Thymus (tissue), 11 donors: ENCODE measurements around the gene ZNF646. TPM values are rescaled to one million over a fixed set of nuclear protein-coding genes. Genes with fewer than 3 reads are reported as not detected.
"Not testable (repeated sequence)": the region's sequence is repeated elsewhere in the genome, so short reads cannot be mapped to it uniquely, and the experiment has no call there.

Experiments used
- DNase-seq, 9 donors: peaks; one replicate each; pipeline ENCODE4 v3.0.0-alpha.2; 2013; ENCODE audit warnings: low spot score in 9 of 9, low read depth in 6 of 9, missing footprints in 1 of 9
- H3K27ac ChIP-seq, 2 donors: one replicate each; pipeline ENCODE4 v1.5.1; 2013; ENCODE audit warnings: control low read depth in 1 of 2, low read depth in 1 of 2, low read length in 1 of 2, mild to moderate bottlenecking in 1 of 2, moderate library complexity in 1 of 2
- H3K27me3 ChIP-seq, 2 donors: one replicate each; pipeline ENCODE4 v1.5.1; 2013; ENCODE audit warnings: low read length in 1 of 2; ENCODE audit not compliant: control insufficient read depth in 2 of 2, insufficient read depth in 1 of 2
- H3K36me3 ChIP-seq, 2 donors: one replicate each; pipeline ENCODE4 v1.5.1; 2013; ENCODE audit warnings: low read length in 1 of 2, mild to moderate bottlenecking in 1 of 2, moderate library complexity in 1 of 2; ENCODE audit not compliant: control insufficient read depth in 2 of 2, insufficient read depth in 2 of 2
- H3K4me1 ChIP-seq, 2 donors: one replicate each; pipeline ENCODE4 v1.5.1; 2013; ENCODE audit warnings: low read length in 2 of 2; ENCODE audit not compliant: control insufficient read depth in 2 of 2, insufficient read depth in 2 of 2
- H3K4me3 ChIP-seq, 2 donors: one replicate each; pipeline ENCODE4 v1.5.1; 2013; ENCODE audit warnings: low read length in 2 of 2, control low read depth in 1 of 2, mild to moderate bottlenecking in 1 of 2
- H3K9me3 ChIP-seq, 2 donors: one replicate each; pipeline ENCODE4 v1.5.1; 2013; ENCODE audit warnings: low read length in 1 of 2, mild to moderate bottlenecking in 1 of 2; ENCODE audit not compliant: control insufficient read depth in 2 of 2, insufficient read depth in 1 of 2
- WGBS: extraction: QIAGEN DNeasy Blood & Tissue Kit; methylation state at CpG from one replicate; pipeline ENCODE4 v1.1.7; 2013; 5-methylcytosine and 5-hydroxymethylcytosine counted together
- polyA plus RNA-seq: library from polyadenylated mRNA; stranded (reverse); fragments of 200-250 nt; gene quantifications from one replicate; pipeline ENCODE4 v1.2.3, GENCODE V29; 2013
- total RNA-seq: library from RNA; stranded (reverse); fragments of 120-200 nt; gene quantifications from one replicate; pipeline ENCODE4 v1.2.4, GENCODE V29; 2013
- donor health status: healthy.

Gene ZNF646
- total and polyA plus RNA-seq, 2 donors, result 8.1 to 12.7 TPM

- no peak overlapping the region for H3K27ac ChIP-seq
- H3K4me1 ChIP-seq, result peaks cover 0 to 7% of the 10 kb centered on the region in 2 donors
- WGBS, result 88% methylated on average over 4 of the region's 4 CpGs
- no peak for DNase-seq
- H3K36me3 ChIP-seq, result no peaks in the 10 kb centered on the region
- no peaks in the 10 kb centered on the region for H3K9me3 ChIP-seq
- no peak overlapping the region for H3K4me3 ChIP-seq
- H3K27me3 ChIP-seq, result no peaks in the 10 kb centered on the region
Measured at GRCh38 chr16:31099860-31100638, 25.8 kb downstream of the ZNF646 start.

GRCh38 chr16:31100876-31101641 is 26.8 kb downstream of the ZNF646 start:
- not testable (repeated sequence) for H3K27me3 ChIP-seq, H3K36me3 ChIP-seq, DNase-seq, H3K4me3 ChIP-seq, H3K27ac ChIP-seq, H3K9me3 ChIP-seq, H3K4me1 ChIP-seq
- WGBS, result 96% methylated on average over 13 of the region's 13 CpGs

GRCh38 chr16:31105677-31106213 is 31.5 kb downstream of the ZNF646 start:
- peak in 6 of 9 donors; percentile 42 to 72 (median 61) for DNase-seq
- Histone ChIP-seq H3K4me1 (peaks cover 15 to 18% of the 10 kb centered on the region in 2 donors), H3K36me3 (peaks cover 8 to 14% of the 10 kb centered on the region in 2 donors), H3K4me3 (no peak overlapping the region), H3K9me3 (no peaks in the 10 kb centered on the region), H3K27me3 (no peaks in the 10 kb centered on the region), H3K27ac (no peak overlapping the region)
- WGBS, result 23% methylated on average over 33 of the region's 33 CpGs

- 96% methylated on average over 28 of the region's 28 CpGs for WGBS
- no peaks in the 10 kb centered on the region for H3K9me3 ChIP-seq
Measured at GRCh38 chr16:31106509-31107464, 32.6 kb downstream of the ZNF646 start.

GRCh38 chr16:31107465-31107867 is 33.2 kb downstream of the ZNF646 start:
- Histone ChIP-seq H3K36me3 (peaks cover 21 to 32% of the 10 kb centered on the region in 2 donors), H3K27ac (no peak overlapping the region), H3K4me3 (no peak overlapping the region), H3K4me1 (peaks cover 15 to 18% of the 10 kb centered on the region in 2 donors), H3K27me3 (no peaks in the 10 kb centered on the region), H3K9me3 (no peaks in the 10 kb centered on the region)
- WGBS, result 98% methylated on average over 6 of the region's 6 CpGs
- DNase-seq, result no peak

More at GRCh38 chr16:31106509-31107464, 32.6 kb downstream of the ZNF646 start:
- H3K4me3 ChIP-seq, result no peak overlapping the region
- H3K36me3 ChIP-seq, result peaks cover 14 to 25% of the 10 kb centered on the region in 2 donors
- peaks cover 15 to 18% of the 10 kb centered on the region in 2 donors for H3K4me1 ChIP-seq
- H3K27me3 ChIP-seq, result no peaks in the 10 kb centered on the region
- DNase-seq, result no peak
- no peak overlapping the region for H3K27ac ChIP-seq

- peak within 1 kb of the TSS in 1 of 2 donors; percentile 73 for H3K27ac ChIP-seq
- H3K4me3 ChIP-seq, result peak within 1 kb of the TSS; percentile 57 to 96
- peak in 8 of 9 donors; percentile 32 to 75 (median 52) for DNase-seq
- H3K4me1 ChIP-seq, result peaks cover 15 to 18% of the 10 kb centered on the region in 2 donors
- 5% methylated on average over 68 of the region's 68 CpGs for WGBS
- H3K36me3 ChIP-seq, result peaks cover 22 to 34% of the 10 kb centered on the region in 2 donors
- no peaks in the 10 kb centered on the region for H3K27me3 ChIP-seq
- no peaks in the 10 kb centered on the region for H3K9me3 ChIP-seq
Measured at GRCh38 chr16:31108035-31108793, 34.0 kb downstream of the ZNF646 start, which contains the start of gene BCKDK. Gene BCKDK (plus strand): TSS chr16:31108386. CDS start chr16:31109224, 838 bp downstream.

- H3K36me3 ChIP-seq, result peaks cover 22 to 37% of the 10 kb centered on the region in 2 donors
- peak overlapping the region; percentile 57 to 96 for H3K4me3 ChIP-seq
- peaks cover 15 to 18% of the 10 kb centered on the region in 2 donors for H3K4me1 ChIP-seq
- DNase-seq, result no peak
- no peaks in the 10 kb centered on the region for H3K27me3 ChIP-seq
- no peak overlapping the region for H3K27ac ChIP-seq
- H3K9me3 ChIP-seq, result no peaks in the 10 kb centered on the region
- WGBS, result 58% methylated on average over 57 of the region's 57 CpGs
Measured at GRCh38 chr16:31108794-31109558, 34.8 kb downstream of the ZNF646 start.
